K562 (cell line): Measurements from ENCODE around the gene U2AF1L4. TPM values are rescaled to one million over a fixed set of nuclear protein-coding genes. Genes with fewer than 3 reads are reported as not detected.

Experiments used
- ATAC-seq: fragments of 200-7000 bp; cut with Tn5 transposase; 3 replicates; pipeline ENCODE4 v1.9.1; 2020; ENCODE audit warnings: moderate library complexity
- BruUV-seq: library from RNA; stranded (reverse); fragments of 400-500 nt; replicated peaks from 2 replicates; lab custom pipeline; 2021; lab: Mats Ljungman, UMichigan
- CTCF ChIA-PET: fragments of 300-600 bp; formaldehyde crosslinking; extraction: SDS; loops from one replicate; lab custom pipeline; 2021; ENCODE audit warnings: low intra/inter-chr PET ratio; lab: Yijun Ruan, JAX
- POLR2A ChIA-PET: fragments of 300-600, 350-650 bp; sonication (Branson Sonifier 250); formaldehyde crosslinking; extraction: SDS; loops from one replicate; lab custom pipeline; 2021; ENCODE audit warnings: antibody characterized with exemption, inconsistent platforms; lab: Yijun Ruan, JAX
- DNase-seq, 4 experiments: peaks; one replicate each; pipeline versions ENCODE4 v3.0.0 to v3.0.0-alpha.2; 2011 to 2018; ENCODE audit warnings: low spot score in 3 of 4, mixed read lengths in 3 of 4; ENCODE audit errors: extremely low read depth in 1 of 4
- FAIRE-seq: peaks from 2 replicates; lab custom pipeline; 2011; peaks lifted over from hg19 to GRCh38; lab: Jason Lieb, UNC
- H2AFZ ChIP-seq: 2 replicates; pipeline ENCODE4 v1.6.0; 2011; ENCODE audit warnings: low read depth, low read length, control low read depth, inconsistent platforms
- H3K27ac ChIP-seq: fragments of 200-600 bp; 3 replicates; pipeline ENCODE4 v1.8.0; 2011; ENCODE audit warnings: low read depth, mild to moderate bottlenecking, control low read depth, inconsistent platforms, low read length, moderate library complexity, mixed read lengths; ENCODE audit errors: extremely low read depth
- H3K27me3 ChIP-seq, 2 experiments: fragments of 300-600 bp in 1 of 2; 2 replicates in 1 of 2; 3 replicates in 1 of 2; pipeline versions ENCODE4 v1.6.0 to v1.8.0; 2011; ENCODE audit warnings: inconsistent platforms in 2 of 2, low read length in 2 of 2, mild to moderate bottlenecking in 1 of 2, mixed read lengths in 1 of 2, moderate library complexity in 1 of 2; ENCODE audit not compliant: control insufficient read depth in 2 of 2, insufficient read depth in 2 of 2
- H3K36me3 ChIP-seq: fragments of 300-600 bp; 3 replicates; pipeline ENCODE4 v1.8.0; 2011; ENCODE audit warnings: mild to moderate bottlenecking, low read length, inconsistent platforms; ENCODE audit not compliant: control insufficient read depth, insufficient read depth
- H3K4me1 ChIP-seq, 2 experiments: fragments of 200-600 bp in 1 of 2; replicated peaks in 1 of 2; 2 replicates in 1 of 2; 3 replicates in 1 of 2; pipeline versions ENCODE4 v1.5.1 to v1.8.0; 2011; ENCODE audit warnings: inconsistent platforms in 2 of 2, low read length in 2 of 2, mild to moderate bottlenecking in 1 of 2, mixed read lengths in 1 of 2, moderate library complexity in 1 of 2; ENCODE audit not compliant: control insufficient read depth in 2 of 2, insufficient read depth in 2 of 2
- H3K4me2 ChIP-seq: 2 replicates; pipeline ENCODE4 v1.6.1; 2011; ENCODE audit warnings: low read length, control low read depth, inconsistent platforms, mixed read lengths; ENCODE audit not compliant: insufficient read depth
- H3K4me3 ChIP-seq: fragments of 200-600 bp; sonication (generic), shearing (Covaris generic); 2 replicates; pipeline ENCODE4 v1.5.1; 2016; ENCODE audit warnings: control low read depth, inconsistent platforms
- H3K79me2 ChIP-seq: fragments of 200-600 bp; 3 replicates; pipeline ENCODE4 v1.8.0; 2011; ENCODE audit warnings: low read length, inconsistent platforms; ENCODE audit not compliant: control insufficient read depth, insufficient read depth
- H3K9ac ChIP-seq, 2 experiments: 2 replicates each; pipeline versions ENCODE4 v1.6.0 to v1.6.1; 2011; ENCODE audit warnings: low read depth in 2 of 2, low read length in 2 of 2, control low read depth in 1 of 2, inconsistent platforms in 1 of 2, mild to moderate bottlenecking in 1 of 2, mixed read lengths in 1 of 2; ENCODE audit not compliant: insufficient read depth in 1 of 2
- H3K9me1 ChIP-seq: one replicate; pipeline ENCODE4 v1.6.0; 2011; ENCODE audit warnings: inconsistent platforms, mild to moderate bottlenecking, low read length, moderate library complexity; ENCODE audit not compliant: control insufficient read depth, insufficient read depth
- H3K9me3 ChIP-seq: replicated peaks from 2 replicates; pipeline ENCODE4 v1.5.1; 2011; ENCODE audit warnings: low read depth, low read length, inconsistent platforms; ENCODE audit not compliant: control insufficient read depth, insufficient read depth
- H4K20me1 ChIP-seq: replicated peaks from 2 replicates; pipeline ENCODE4 v1.6.1; 2011; ENCODE audit warnings: low read length, inconsistent platforms, mixed read lengths; ENCODE audit not compliant: control insufficient read depth, insufficient read depth
- BDP1 ChIP-seq: IDR thresholded peaks from 3 replicates; pipeline ENCODE4 v1.6.1; 2011; ENCODE audit not compliant: insufficient read length, insufficient read depth
- POLR2G ChIP-seq: fragments of 200-400 bp; formaldehyde crosslinking; IDR thresholded peaks from 2 replicates; pipeline ENCODE4 v1.6.1; 2017; ENCODE audit warnings: low read depth, mild to moderate bottlenecking, antibody characterized with exemption, low read length, moderate library complexity
- RBFOX2 ChIP-seq: fragments of 200-400 bp; formaldehyde crosslinking; IDR thresholded peaks from 2 replicates; pipeline ENCODE4 v1.6.1; 2017; ENCODE audit warnings: low read depth, mild to moderate bottlenecking, low read length, moderate library complexity
- SP1 ChIP-seq: sonication (generic); formaldehyde crosslinking; IDR thresholded peaks from 2 replicates; pipeline ENCODE4 v1.8.1; 2022; ENCODE audit warnings: mild to moderate bottlenecking, missing genetic modification reagents
- TEAD4 ChIP-seq, 2 experiments: sonication (generic) in 1 of 2; formaldehyde crosslinking in 1 of 2; IDR thresholded peaks; 2 replicates each; pipeline versions ENCODE4 v1.6.1 to v1.8.0; 2012 to 2022; ENCODE audit warnings: borderline replicate concordance in 1 of 2, inconsistent platforms in 1 of 2, low read length in 1 of 2, mild to moderate bottlenecking in 1 of 2, missing genetic modification reagents in 1 of 2
- WGBS: fragments of 100-300 bp; shearing (Covaris generic); methylation state at CpG from one replicate; pipeline ENCODE4 v1.1.6; 2016; ENCODE audit warnings: low coverage, mixed read lengths; ENCODE audit not compliant: insufficient coverage; ENCODE audit errors: missing lambda C conversion rate; 5-methylcytosine and 5-hydroxymethylcytosine counted together
- in situ Hi-C: fragments of 300-500 bp; cut with MboI; formaldehyde crosslinking; loops from 4 replicates; pipeline ENCODE4 v1.15.0; 2018; ENCODE audit warnings: inconsistent platforms, mixed read lengths
- intact Hi-C: fragments of 100-400 bp; cut with micrococcal nuclease; formaldehyde crosslinking; loops from 2 replicates; pipeline ENCODE4 v1.14.2; 2022
- polyA plus RNA-seq, 8 experiments: library from polyadenylated mRNA; depleted of rRNA in 4 of 8; stranded (reverse) in 5 of 8; unstranded in 3 of 8; fragments of >200 nt; fragmentation: Nextera tagmentation in 2 of 8; fragmentation: Illumina TruSeq in 1 of 8; extraction: Ambion mirVana in 2 of 8; extraction: Trizol in 1 of 8; gene quantifications; 2 replicates each; pipeline versions ENCODE4 v1.2.1 to v1.2.3, GENCODE V29; 2011 to 2014; ENCODE audit warnings: inconsistent platforms in 1 of 8, missing spikeins in 1 of 8
- total RNA-seq, 7 experiments: library from RNA; depleted of rRNA in 6 of 7; stranded (reverse); fragments of >200 nt in 6 of 7; fragmentation: Illumina TruSeq in 2 of 7; extraction: Trizol in 2 of 7; gene quantifications; 2 replicates each; pipeline versions ENCODE4 v1.2.1 to v1.2.3, GENCODE V29; 2011 to 2021; ENCODE audit warnings: low replicate concordance in 1 of 7

Gene U2AF1L4
- total and polyA plus RNA-seq, 9 of the 15 experiments (the other 6 are each of a cell fraction or from before 2014, with no cell fraction given): 8.4 to 19.5 (median 12.6) TPM

DNA sequence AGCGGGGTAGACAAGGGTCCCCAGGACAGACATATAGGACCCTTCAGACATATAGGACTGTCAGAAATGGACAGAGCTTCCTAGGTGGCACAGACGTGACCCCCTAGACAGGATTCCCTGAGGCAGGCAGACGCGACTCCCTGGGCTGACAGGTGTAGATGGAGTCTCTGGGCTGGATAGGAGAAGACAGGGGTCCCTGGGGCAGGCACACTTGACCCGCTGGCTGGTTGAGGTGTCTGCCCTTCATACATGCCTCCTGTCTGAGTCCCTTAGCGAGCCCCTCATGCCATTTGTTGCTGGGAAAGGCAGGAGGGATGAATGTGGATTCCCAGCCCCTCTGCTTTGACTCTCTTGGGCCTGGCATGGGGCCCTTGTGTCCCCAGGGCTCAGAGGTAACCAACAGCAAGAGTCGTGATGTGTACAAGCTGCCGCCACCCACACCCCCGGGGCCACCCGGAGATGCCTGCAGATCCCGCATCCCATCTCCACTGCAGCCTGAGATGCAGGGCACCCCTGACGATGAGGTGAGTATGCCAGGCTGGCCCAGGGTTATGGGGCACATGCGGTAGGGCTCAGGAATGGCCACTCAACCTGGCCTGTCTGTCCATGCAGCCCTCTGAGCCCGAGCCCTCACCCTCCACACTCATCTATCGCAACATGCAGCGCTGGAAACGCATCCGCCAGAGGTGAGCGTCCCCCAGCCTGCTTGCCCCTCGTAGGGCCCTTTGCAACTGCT is 8.6 kb upstream of the U2AF1L4 start:
- WGBS: 87% methylated on average over 18 of the region's 20 CpGs
- intact Hi-C loops: no loop called here
- Histone ChIP-seq H3K27ac (no peak overlapping the region), H3K4me3 (no peak overlapping the region), H3K9me1 (no peaks in the 10 kb centered on the region), H3K79me2 (peaks cover 9% of the 10 kb centered on the region), H3K36me3 (peaks cover 23% of the 10 kb centered on the region; the same call in 1 of the 3 replicates), H3K9ac (peak overlapping the region in 1 of 2 experiments; percentile 43; a peak in 1 of 4 replicates), H3K27me3 (no peaks in the 10 kb centered on the region), H3K4me1 (peaks cover 10 to 37% of the 10 kb centered on the region in 2 experiments; a peak in 4 of 5 replicates), H2AFZ (no peak overlapping the region), H3K4me2 (no peak overlapping the region), H4K20me1 (no peaks in the 10 kb centered on the region), H3K9me3 (no peaks in the 10 kb centered on the region)
- ChIA-PET CTCF (no interaction called here), POLR2A (interaction anchor here (1.2 to 1.3 kb wide), 2 partner anchors 8 to 116 kb away, joined by 3 to 7 read pairs; partner anchors contain the start of genes PSENEN and U2AF1L4)
- ATAC-seq (no peak), DNase-seq (no peak), FAIRE-seq (no peak)
- no peak for TF ChIP-seq SP1 (CRISPR knock-in tag)
- no peak for TF ChIP-seq TEAD4 (IDR thresholded peaks at IDR 0.05; ENCODE audit: low read length)
- TF ChIP-seq TEAD4 (CRISPR knock-in tag; IDR thresholded peaks at IDR 0.05; ENCODE audit: borderline replicate concordance): no peak
- TF ChIP-seq RBFOX2: peak; percentile 38; the same call in 1 of the 2 replicates
- no peak for TF ChIP-seq BDP1
- peak; percentile 35; the same call in 1 of the 2 replicates for TF ChIP-seq POLR2G
- no TSS peak for BruUV-seq
- in situ Hi-C loops: no loop called here
